ENCODE measurements around the gene DIP2C. TPM values are rescaled to one million over a fixed set of nuclear protein-coding genes. Genes with fewer than 3 reads are reported as not detected.

Gene DIP2C
- polyA plus RNA-seq, 1 of the 3 experiments (the other 2 are of a cell fraction): 8.7 TPM

DNA sequence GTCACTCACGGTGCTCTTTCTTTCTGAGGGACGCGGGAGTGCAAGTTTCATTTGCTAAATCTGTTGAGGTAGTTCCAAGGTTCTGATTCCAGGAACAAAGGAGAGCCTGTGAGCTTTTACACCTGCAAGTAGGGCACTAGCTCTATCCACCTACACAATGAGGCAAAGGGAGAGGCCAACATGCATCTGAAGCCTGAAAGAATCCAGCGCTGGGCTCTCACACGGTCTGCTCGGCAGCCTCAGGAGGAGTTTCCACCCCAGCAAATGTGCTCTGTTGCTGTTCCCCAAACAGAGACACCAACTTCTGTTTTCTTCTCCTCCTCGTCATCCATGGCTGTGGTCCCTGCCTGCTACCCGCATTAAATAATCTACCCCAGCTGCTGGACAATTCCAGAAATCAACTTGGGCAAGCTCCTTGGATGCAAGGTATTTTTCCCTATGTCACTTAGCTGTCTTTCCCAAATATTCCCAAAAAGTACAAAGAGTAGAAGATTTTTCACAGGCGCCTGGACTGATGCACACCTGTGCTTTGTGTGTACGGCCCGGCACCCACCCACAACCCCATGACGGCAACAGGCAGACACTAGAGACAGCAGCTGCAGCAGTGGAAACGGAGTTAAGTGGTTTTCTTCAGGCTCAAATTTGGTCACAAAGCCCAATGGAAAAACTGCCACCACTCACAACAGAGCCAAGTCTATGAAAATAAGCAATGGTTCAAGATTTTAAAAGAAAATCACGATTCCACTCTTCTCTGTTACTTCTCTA, 377.4 kb downstream of the DIP2C start:
- H3F3A ChIP-seq (replicated peaks; ENCODE audit: insufficient read depth): no peaks in the 10 kb centered on the region
- no peaks in the 10 kb centered on the region for H3K27me3 ChIP-seq (ENCODE audit: insufficient read depth)
- no peaks in the 10 kb centered on the region for H4K20me1 ChIP-seq (ENCODE audit: insufficient read depth)
- no peaks in the 10 kb centered on the region for H3K79me2 ChIP-seq (ENCODE audit: insufficient read depth)
- no peak for DNase-seq
- H3K36me3 ChIP-seq (replicated peaks in 1 of 2; ENCODE audit: control insufficient read depth in 1 of 2, insufficient read depth in 2 of 2, low read length in 1 of 2): peaks cover 4 to 10% of the 10 kb centered on the region in 2 experiments
- H3K27ac ChIP-seq (ENCODE audit: low read depth in 2 of 2, low read length in 1 of 2): no peak overlapping the region
- 90% methylated on average over 11 of the region's 14 CpGs for WGBS (ENCODE audit: low lambda C conversion rate)
- H3K9me3 ChIP-seq: no peaks in the 10 kb centered on the region
- no peak for TF ChIP-seq TEAD4 (IDR thresholded peaks at IDR 0.05; ENCODE audit: borderline replicate concordance, insufficient read depth)
- TF ChIP-seq TCF12 (IDR thresholded peaks at IDR 0.05): no peak
- no peak for TF ChIP-seq FOXJ3 (CRISPR knock-in tag; IDR thresholded peaks at IDR 0.05)
- TF ChIP-seq RCOR1 (IDR thresholded peaks at IDR 0.05; ENCODE audit: low read length): no peak
- no peak for TF ChIP-seq JUND (IDR thresholded peaks at IDR 0.05)
- TF ChIP-seq FOXM1 (IDR thresholded peaks at IDR 0.05; ENCODE audit: low read depth): no peak
- TF ChIP-seq, protein P1, sequence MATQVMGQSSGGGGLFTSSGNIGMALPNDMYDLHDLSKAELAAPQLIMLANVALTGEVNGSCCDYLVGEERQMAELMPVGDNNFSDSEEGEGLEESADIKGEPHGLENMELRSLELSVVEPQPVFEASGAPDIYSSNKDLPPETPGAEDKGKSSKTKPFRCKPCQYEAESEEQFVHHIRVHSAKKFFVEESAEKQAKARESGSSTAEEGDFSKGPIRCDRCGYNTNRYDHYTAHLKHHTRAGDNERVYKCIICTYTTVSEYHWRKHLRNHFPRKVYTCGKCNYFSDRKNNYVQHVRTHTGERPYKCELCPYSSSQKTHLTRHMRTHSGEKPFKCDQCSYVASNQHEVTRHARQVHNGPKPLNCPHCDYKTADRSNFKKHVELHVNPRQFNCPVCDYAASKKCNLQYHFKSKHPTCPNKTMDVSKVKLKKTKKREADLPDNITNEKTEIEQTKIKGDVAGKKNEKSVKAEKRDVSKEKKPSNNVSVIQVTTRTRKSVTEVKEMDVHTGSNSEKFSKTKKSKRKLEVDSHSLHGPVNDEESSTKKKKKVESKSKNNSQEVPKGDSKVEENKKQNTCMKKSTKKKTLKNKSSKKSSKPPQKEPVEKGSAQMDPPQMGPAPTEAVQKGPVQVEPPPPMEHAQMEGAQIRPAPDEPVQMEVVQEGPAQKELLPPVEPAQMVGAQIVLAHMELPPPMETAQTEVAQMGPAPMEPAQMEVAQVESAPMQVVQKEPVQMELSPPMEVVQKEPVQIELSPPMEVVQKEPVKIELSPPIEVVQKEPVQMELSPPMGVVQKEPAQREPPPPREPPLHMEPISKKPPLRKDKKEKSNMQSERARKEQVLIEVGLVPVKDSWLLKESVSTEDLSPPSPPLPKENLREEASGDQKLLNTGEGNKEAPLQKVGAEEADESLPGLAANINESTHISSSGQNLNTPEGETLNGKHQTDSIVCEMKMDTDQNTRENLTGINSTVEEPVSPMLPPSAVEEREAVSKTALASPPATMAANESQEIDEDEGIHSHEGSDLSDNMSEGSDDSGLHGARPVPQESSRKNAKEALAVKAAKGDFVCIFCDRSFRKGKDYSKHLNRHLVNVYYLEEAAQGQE (IDR thresholded peaks at IDR 0.05; ENCODE audit: low read depth, low read length): no peak
- TF ChIP-seq, protein P2, sequence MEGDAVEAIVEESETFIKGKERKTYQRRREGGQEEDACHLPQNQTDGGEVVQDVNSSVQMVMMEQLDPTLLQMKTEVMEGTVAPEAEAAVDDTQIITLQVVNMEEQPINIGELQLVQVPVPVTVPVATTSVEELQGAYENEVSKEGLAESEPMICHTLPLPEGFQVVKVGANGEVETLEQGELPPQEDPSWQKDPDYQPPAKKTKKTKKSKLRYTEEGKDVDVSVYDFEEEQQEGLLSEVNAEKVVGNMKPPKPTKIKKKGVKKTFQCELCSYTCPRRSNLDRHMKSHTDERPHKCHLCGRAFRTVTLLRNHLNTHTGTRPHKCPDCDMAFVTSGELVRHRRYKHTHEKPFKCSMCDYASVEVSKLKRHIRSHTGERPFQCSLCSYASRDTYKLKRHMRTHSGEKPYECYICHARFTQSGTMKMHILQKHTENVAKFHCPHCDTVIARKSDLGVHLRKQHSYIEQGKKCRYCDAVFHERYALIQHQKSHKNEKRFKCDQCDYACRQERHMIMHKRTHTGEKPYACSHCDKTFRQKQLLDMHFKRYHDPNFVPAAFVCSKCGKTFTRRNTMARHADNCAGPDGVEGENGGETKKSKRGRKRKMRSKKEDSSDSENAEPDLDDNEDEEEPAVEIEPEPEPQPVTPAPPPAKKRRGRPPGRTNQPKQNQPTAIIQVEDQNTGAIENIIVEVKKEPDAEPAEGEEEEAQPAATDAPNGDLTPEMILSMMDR (IDR thresholded peaks at IDR 0.05): no peak
- no peak for TF ChIP-seq RXRA (IDR thresholded peaks at IDR 0.05; ENCODE audit: borderline replicate concordance, low read depth)
- TF ChIP-seq, protein P3, sequence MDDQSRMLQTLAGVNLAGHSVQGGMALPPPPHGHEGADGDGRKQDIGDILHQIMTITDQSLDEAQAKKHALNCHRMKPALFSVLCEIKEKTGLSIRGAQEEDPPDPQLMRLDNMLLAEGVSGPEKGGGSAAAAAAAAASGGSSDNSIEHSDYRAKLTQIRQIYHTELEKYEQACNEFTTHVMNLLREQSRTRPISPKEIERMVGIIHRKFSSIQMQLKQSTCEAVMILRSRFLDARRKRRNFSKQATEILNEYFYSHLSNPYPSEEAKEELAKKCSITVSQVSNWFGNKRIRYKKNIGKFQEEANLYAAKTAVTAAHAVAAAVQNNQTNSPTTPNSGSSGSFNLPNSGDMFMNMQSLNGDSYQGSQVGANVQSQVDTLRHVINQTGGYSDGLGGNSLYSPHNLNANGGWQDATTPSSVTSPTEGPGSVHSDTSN (IDR thresholded peaks at IDR 0.05): no peak
- no peak overlapping the region for H3K4me2 ChIP-seq
- CTCF ChIA-PET: interaction anchor here (1.0 kb wide), 1 partner anchor 17 kb away, joined by 3 read pairs; no protein-coding TSS in a partner anchor
- POLR2A ChIA-PET: no interaction called here
- peaks cover 1 to 12% of the 10 kb centered on the region in 2 experiments; a peak in 2 of 4 replicates for H3K4me1 ChIP-seq (ENCODE audit: control insufficient read depth in 1 of 2, insufficient read depth in 2 of 2, low read depth in 1 of 2, low read length in 1 of 2)
- H3K9me2 ChIP-seq: no peaks in the 10 kb centered on the region
- no peak overlapping the region for H3K4me3 ChIP-seq (ENCODE audit: low read depth in 2 of 2, low read length in 1 of 2)
- H2AFZ ChIP-seq (ENCODE audit: low read depth): no peak overlapping the region
- H3K9ac ChIP-seq: no peak overlapping the region
